Measurements from ENCODE around the gene EFS.

EFS gene

DNA sequence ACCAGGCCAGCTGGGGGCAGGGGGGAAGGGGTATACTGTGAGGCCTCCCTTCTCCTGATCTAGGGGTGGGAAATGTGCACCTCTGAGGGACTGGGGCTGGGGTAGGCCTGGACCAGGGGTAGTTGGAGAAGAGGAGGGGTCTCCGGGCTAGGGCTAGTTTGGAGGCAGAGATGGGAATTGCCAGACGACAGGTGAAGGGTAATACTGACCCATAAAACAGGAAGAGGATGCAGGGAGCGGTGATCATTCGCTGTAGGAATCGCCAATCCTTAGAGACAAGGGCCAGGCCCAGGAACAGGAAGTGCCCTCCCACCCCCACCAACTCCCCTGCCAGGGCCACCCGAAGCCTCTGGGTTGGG, 16.7 kb downstream of the EFS start:
- H3K79me2 ChIP-seq (ENCODE audit: insufficient read depth, low read length): no peaks in the 10 kb centered on the region
- ATAC-seq (ENCODE audit: insufficient read depth, low read depth): no peak
- H4K20me1 ChIP-seq (ENCODE audit: insufficient read depth, low read length): no peaks in the 10 kb centered on the region
- H3K9ac ChIP-seq (ENCODE audit: low read depth, low read length): no peak overlapping the region
- H3K4me1 ChIP-seq (ENCODE audit: insufficient read depth, low read length): no peaks in the 10 kb centered on the region
- TF ChIP-seq CTCF (IDR thresholded peaks at IDR 0.05; ENCODE audit: borderline replicate concordance, extremely low read depth, low read length, poor library complexity, severe bottlenecking) (no peak), EZH2 (IDR thresholded peaks at IDR 0.05; ENCODE audit: borderline replicate concordance, low read depth, low read length, severe bottlenecking) (no peak)
- no peaks in the 10 kb centered on the region for H3K36me3 ChIP-seq (ENCODE audit: insufficient read depth, low read length)
- H3K4me2 ChIP-seq (ENCODE audit: insufficient read depth, low read length): no peak overlapping the region
- H3K4me3 ChIP-seq (ENCODE audit: low read depth in 1 of 2, low read length in 2 of 2): no peak overlapping the region
- H3K27ac ChIP-seq (ENCODE audit: low read length): no peak overlapping the region
- DNase-seq: no peak
- no peaks in the 10 kb centered on the region for H3K9me3 ChIP-seq (ENCODE audit: insufficient read depth, low read length, severe bottlenecking)
- H2AFZ ChIP-seq (ENCODE audit: low read depth, low read length): no peak overlapping the region
- peaks cover 25% of the 10 kb centered on the region for H3K27me3 ChIP-seq (ENCODE audit: insufficient read depth, low read length, poor library complexity)

DNA sequence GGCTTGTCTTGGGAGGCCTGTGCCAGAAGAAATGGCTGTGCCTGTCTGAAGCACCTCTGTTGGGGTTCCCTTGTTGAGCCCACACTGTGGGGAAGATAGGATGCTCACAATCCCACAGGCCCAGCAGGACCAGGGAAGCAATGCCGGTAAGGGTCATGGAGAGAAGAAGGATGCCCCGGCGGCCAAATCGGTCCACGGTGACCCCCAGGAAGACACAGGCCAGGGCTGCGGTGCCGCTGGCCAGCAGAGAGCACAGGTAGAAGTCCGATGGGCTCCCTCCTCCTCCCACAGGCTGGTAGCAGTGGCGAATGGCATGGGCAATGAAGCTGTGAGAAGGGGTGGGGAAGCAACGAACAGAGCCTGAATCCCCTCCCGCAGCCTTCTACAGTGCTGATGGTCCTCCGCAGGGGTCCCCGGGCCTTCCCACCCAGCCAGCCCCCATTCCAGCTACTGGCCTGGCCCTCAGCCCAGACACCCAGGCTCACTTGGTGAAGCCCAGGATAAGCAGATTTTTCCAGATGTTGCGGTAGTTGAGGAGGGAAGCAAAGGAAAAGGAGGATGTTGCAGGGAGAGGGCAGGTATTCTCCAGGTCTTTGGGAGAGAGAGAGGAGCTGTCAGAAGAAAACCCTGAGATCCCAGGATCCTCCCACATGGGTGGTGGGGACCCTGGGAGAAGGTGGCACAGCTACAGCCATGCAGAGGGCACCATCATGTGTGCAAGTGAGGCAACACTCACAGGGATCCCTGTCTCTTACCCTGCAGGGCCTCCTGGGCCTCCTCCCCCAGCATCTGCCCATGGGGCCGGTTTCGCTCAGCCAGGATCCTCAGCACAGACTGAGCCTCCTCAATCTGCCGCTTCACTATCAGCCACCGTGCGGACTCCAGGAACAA, 17.3 kb downstream of the EFS start:
- H3K4me1 ChIP-seq (ENCODE audit: insufficient read depth, low read length): no peaks in the 10 kb centered on the region
- no peak for ATAC-seq (ENCODE audit: insufficient read depth, low read depth)

GRCh38 chr14:23346693-23347405, 18.1 kb downstream of the EFS start:
- H3K4me1 ChIP-seq (ENCODE audit: insufficient read depth, low read length): no peaks in the 10 kb centered on the region
- H3K27ac ChIP-seq (ENCODE audit: low read length): no peak overlapping the region
- H3K9ac ChIP-seq (ENCODE audit: low read depth, low read length): no peak overlapping the region
- H3K27me3 ChIP-seq (ENCODE audit: insufficient read depth, low read length, poor library complexity): peaks cover 11% of the 10 kb centered on the region
- TF ChIP-seq EZH2 (IDR thresholded peaks at IDR 0.05; ENCODE audit: borderline replicate concordance, low read depth, low read length, severe bottlenecking) (no peak), CTCF (IDR thresholded peaks at IDR 0.05; ENCODE audit: borderline replicate concordance, extremely low read depth, low read length, poor library complexity, severe bottlenecking) (no peak)
- DNase-seq (no peak), ATAC-seq (ENCODE audit: insufficient read depth, low read depth) (no peak)
- H3K79me2 ChIP-seq (ENCODE audit: insufficient read depth, low read length): no peaks in the 10 kb centered on the region
- H3K36me3 ChIP-seq (ENCODE audit: insufficient read depth, low read length): no peaks in the 10 kb centered on the region
- no peak overlapping the region for H3K4me2 ChIP-seq (ENCODE audit: insufficient read depth, low read length)
- no peaks in the 10 kb centered on the region for H4K20me1 ChIP-seq (ENCODE audit: insufficient read depth, low read length)
- H2AFZ ChIP-seq (ENCODE audit: low read depth, low read length): no peak overlapping the region
- H3K9me3 ChIP-seq (ENCODE audit: insufficient read depth, low read length, severe bottlenecking): no peaks in the 10 kb centered on the region
- H3K4me3 ChIP-seq (ENCODE audit: low read depth in 1 of 2, low read length in 2 of 2): no peak overlapping the region

More for the DNA sequence above, 17.3 kb downstream of the EFS start:
- no peak for DNase-seq
- Histone ChIP-seq H3K79me2 (ENCODE audit: insufficient read depth, low read length) (no peaks in the 10 kb centered on the region), H3K9me3 (ENCODE audit: insufficient read depth, low read length, severe bottlenecking) (no peaks in the 10 kb centered on the region), H3K4me2 (ENCODE audit: insufficient read depth, low read length) (no peak overlapping the region), H4K20me1 (ENCODE audit: insufficient read depth, low read length) (no peaks in the 10 kb centered on the region), H3K27ac (ENCODE audit: low read length) (no peak overlapping the region), H2AFZ (ENCODE audit: low read depth, low read length) (no peak overlapping the region), H3K27me3 (ENCODE audit: insufficient read depth, low read length, poor library complexity) (peaks cover 19% of the 10 kb centered on the region), H3K36me3 (ENCODE audit: insufficient read depth, low read length) (no peaks in the 10 kb centered on the region), H3K9ac (ENCODE audit: low read depth, low read length) (no peak overlapping the region), H3K4me3 (ENCODE audit: low read depth in 1 of 2, low read length in 2 of 2) (no peak overlapping the region)
- TF ChIP-seq CTCF (IDR thresholded peaks at IDR 0.05; ENCODE audit: borderline replicate concordance, extremely low read depth, low read length, poor library complexity, severe bottlenecking) (no peak), EZH2 (IDR thresholded peaks at IDR 0.05; ENCODE audit: borderline replicate concordance, low read depth, low read length, severe bottlenecking) (no peak)
